GDM1 (cell line): ENCODE results near the gene SPTSSA.
"Not testable (repeated sequence)": the region's sequence is repeated elsewhere in the genome, so short reads cannot be mapped to it uniquely, and the experiment has no call there.

Source experiments
- DNase-seq: peaks from one replicate; lab custom pipeline; 2025; lab: John Stamatoyannopoulos, UW

Gene SPTSSA

GRCh38 chr14:34470319-34470718, 8.3 kb upstream of the SPTSSA start:
- DNase-seq, result no peak

DNA sequence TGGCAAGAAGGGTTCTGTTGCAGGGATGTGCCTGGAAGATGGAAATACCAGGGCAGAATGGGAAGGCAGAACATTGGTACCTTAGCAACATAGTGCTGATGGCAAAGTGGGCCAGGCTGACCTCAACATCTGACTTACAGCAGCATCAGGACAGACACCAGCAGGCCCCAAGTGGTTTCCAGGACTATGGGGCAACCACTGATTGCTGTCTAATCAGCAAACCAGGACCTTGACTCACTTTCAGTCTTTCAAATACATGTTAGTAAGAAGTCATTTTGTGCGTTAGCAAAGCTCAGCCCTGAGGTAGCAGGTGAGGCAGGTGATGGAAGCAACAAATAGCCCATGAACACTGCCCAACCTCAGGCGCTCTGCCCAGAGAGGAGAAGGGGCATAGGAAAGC, 4.7 kb upstream of the SPTSSA start:
- DNase-seq, result no peak

- peak; percentile 42 for DNase-seq
Observed at GRCh38 chr14:34465069-34465859, 3.2 kb upstream of the SPTSSA start.

GRCh38 chr14:34463598-34463961, 1.5 kb upstream of the SPTSSA start:
- no peak for DNase-seq

DNA sequence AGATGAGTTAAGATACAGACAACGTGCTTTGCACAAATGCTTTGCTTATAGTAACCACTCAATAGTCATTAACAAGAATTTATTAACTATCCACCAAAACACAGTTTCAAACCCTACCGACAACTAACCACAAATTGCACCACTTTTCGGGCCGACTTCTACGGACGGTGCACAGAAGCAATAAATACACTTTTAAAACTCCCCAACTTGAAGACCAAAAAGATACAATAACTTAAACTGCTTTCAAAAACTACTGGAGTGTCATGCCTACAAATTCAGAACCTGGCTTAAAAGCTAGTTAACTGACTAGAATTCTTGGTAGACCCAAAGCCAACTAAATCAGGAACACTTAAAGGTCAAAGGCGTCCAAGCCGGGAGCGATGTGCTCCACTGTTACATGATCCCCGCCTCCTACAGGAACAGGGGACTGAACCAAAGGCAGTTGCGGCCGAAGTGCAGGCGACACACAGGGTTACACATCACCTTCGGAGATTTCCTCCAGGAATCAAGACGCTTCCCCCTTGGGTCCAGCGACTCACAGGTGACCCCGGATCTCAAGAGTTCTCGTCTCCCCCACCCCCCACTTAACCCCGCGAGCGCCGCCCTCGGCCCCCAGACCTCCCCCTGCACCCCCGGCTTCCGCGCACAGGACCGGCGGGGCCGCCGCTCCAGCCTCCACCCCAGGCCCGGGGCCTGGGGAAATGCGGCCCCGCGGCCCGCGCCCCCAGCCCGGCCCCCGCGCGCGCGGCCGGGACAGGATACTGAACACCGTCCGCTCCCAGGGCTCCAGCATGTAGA, 507 bp downstream of the SPTSSA start:
- peak; percentile 10 for DNase-seq

DNA sequence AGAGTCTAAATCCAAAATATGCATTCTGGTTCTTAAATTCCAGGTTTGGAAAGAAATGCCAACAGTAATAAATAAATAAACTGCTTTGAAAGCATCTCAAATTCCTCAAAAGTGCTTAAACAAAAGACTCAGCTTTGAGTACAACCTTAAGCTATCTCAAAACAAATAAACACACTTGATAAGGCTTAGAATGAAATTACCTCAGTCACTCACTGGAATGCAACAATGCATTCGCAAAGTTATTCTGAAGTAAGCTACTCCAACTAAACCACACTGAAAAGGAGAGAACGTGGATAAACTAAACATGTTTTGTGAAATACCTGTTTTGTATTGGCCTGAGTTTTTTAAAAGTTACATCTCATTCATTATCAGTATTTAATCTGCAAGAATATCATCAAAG, 1.2 kb downstream of the SPTSSA start:
- DNase-seq, result no peak

DNA sequence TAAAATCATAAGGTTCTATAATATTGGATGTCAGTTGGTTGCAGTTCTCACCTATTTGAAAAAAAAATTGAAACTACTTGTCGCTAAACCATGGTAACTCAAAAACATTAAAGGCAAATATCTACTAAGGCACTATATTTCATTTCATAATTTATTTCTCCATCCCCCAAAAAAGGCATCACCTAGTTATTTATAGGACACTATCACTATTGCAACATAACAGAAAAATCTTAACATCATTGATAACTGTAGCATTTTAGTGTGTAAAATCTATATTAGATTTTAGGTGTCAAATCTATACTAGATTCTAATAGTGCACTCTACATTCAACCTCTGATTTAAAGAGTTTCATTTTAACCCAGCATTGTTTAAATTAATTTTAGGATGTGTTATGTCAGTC, 1.7 kb downstream of the SPTSSA start:
- DNase-seq, result no peak

GRCh38 chr14:34457186-34457585, 4.9 kb downstream of the SPTSSA start:
- no peak for DNase-seq

DNA sequence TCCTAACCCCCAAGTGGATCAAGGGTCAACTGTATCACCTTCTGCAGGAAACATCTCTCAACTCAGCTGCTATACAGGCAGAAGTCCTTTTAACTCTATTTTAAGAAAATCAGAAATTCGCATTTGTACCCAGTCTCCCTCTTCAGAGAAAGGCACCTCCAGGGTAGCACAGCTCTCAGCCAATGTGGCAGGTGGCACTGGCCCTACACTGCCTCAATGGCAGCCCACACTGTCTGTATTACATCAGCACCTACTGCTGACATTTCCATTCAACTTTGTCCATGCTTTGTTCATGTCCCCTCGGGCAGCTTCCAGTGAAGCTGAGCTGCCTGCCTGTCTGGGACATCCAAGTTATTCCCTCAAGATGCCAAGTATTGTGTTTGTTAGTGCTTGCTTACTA, 8.8 kb downstream of the SPTSSA start:
- no peak for DNase-seq

- DNase-seq, result no peak
Observed at GRCh38 chr14:34452258-34452822, 9.7 kb downstream of the SPTSSA start.

- DNase-seq, result no peak
Observed at GRCh38 chr14:34450958-34451357, 11.1 kb downstream of the SPTSSA start.

DNA sequence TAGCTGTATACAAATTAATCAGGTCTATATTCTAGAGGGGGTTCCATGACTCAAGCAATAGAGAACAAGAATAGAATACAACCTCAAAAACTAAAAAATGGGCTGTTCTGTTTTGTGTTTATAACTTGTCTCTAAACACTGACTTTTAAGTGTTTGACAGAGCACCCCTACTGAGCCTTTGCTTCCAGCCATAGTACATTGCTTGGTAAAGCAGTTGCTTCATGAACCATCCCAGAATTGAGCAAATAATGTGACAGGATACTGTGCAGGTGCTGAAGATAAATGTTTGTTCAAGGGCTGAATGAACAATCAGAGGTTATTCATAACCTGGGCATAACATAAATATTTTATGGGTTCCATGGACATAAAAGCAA, 11.5 kb downstream of the SPTSSA start:
- DNase-seq, result no peak

- no peak for DNase-seq
Observed at GRCh38 chr14:34449819-34450541, 12.1 kb downstream of the SPTSSA start.

DNA sequence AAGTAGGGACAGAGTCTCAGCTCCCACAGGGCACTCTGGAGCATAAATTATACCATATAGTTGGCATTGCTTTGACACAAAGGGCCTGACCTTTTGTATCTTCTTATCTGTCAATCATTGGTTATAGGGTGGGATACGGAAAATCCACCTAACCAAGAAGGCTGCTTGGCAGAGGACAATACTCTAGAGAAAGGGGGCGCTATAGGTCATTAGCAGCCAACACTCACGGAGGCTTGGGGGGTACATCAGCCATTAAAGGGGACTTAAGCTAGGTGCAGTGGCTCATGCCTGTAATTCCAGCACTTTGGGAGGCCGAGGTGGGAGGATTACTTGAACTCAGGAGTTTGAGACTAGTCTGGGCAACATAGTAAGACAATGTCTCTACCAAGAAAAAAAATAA, 22.9 kb downstream of the SPTSSA start:
- no peak for DNase-seq

- DNase-seq, result no peak
Observed at GRCh38 chr14:34438438-34438837, 23.6 kb downstream of the SPTSSA start.

DNA sequence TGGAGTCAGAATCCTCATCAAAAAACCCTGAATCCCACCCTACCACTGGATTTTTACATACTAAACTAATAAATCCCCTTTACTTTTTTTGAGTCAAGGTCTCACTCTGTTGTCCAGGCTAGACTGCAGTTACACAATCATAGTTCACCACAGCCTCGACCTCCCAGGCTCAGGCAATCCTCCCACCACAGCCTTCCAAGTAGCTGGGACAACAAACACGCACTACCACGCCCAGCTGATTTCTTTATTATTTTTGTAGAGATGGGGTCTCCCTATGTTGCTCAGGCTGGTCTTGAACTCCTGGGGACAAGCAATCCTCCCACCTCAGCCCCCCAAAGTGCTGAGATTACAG, 24.3 kb downstream of the SPTSSA start:
- no peak for DNase-seq

DNA sequence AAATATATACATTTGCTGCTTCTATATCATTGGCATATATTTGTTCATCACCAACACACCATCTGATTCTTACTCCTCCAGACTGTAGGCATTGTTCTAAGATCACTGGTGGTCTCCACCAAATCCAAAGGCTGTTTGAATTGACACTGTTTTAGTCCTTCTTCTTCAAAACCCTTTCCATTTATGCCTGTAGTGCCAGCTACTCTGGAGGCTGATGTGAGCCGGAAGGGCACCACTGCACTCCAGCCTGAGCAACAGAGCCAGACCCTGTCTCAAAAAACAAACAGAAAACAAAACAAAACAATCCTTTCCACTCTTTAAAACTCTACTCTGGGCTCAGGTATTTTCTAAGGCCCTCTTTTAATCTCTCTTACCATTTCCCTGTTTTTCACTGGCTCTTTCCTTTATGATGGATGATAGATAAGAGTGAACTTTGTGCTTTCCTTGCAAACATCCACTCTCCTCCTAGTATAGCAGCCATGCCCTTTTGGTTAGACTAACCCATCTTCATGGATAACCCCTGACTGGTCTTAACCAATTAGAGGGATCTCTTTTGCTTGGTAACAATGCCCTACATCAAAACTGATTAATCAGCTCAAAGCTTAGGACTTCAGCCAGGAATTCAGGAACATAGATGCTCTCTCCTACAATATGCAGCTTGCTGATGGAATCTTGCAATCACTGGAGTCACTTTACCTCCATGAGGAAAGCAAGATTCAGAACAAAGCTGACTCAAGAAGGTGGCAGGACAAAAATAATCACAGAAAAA, 24.9 kb downstream of the SPTSSA start:
- DNase-seq, result no peak

GRCh38 chr14:34436118-34436905, 25.7 kb downstream of the SPTSSA start:
- DNase-seq, result no peak

DNA sequence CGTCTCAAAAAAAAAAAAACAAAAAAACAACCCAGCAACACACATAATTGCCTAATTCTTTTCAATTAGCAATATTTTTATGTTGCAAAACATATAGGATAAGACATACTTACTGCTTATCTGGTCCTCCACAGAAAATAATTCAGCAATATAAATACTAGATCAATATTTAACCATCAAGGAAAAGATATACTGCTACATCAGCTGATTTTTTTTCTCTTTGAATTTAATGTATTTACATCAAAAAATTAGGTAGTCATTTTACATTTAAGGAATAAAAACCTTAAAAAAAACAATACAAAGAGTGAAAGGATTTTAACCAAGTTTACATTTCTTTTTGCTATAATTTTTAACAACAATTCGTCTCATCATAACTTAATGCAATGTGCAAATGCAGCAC, 28.1 kb downstream of the SPTSSA start:
- DNase-seq, result no peak

DNA sequence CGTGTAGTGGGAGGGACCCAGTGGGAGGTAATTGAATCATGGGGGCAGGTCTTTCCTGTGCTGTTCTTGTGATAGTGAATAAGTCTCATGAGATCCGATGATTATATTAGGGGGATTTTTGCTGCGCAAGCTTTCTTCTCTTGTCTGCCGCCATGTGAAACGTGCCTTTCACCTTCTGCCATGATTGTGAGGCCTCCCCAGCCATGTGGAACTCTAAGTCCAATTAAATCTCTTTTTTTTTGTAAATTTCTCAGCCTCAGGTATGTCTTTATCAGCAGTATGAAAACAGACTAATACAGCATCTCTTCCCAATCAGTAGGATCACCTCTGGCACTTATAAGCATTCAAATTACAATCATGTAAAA, 34.0 kb downstream of the SPTSSA start:
- not testable (repeated sequence) for DNase-seq
